Fibroblast of villous mesenchyme (primary cell): ENCODE data around the gene PRCC. TPM values are rescaled to one million over a fixed set of nuclear protein-coding genes. Genes with fewer than 3 reads are reported as not detected.

Source experiments
- DNase-seq: peaks from one replicate; pipeline ENCODE4 v3.0.0-alpha.2; 2010; ENCODE audit warnings: low read depth
- H3K4me3 ChIP-seq: 2 replicates; pipeline ENCODE4 v1.5.1; 2011; ENCODE audit warnings: low read depth, mild to moderate bottlenecking, low read length
- total RNA-seq: library from RNA; depleted of rRNA; stranded (reverse); fragments of >200 nt; gene quantifications from 2 replicates; pipeline ENCODE4 v1.2.3, GENCODE V29; 2012
- TF ChIP-seq, protein P1 (sequence below): IDR thresholded peaks from 2 replicates; pipeline ENCODE4 v1.5.1; 2012; ENCODE audit warnings: low read depth, mild to moderate bottlenecking, low read length; ENCODE audit not compliant: insufficient read depth

The PRCC gene
- total RNA-seq = 19.0 TPM in 2 replicates

GRCh38 chr1:156767101-156767878, at the start of gene PRCC:
TSS of gene PRCC (plus strand) at chr1:156767535. CDS start at chr1:156767772, 237 bp downstream.
- peak within 1 kb of the TSS; percentile 94 for H3K4me3 ChIP-seq
- TF ChIP-seq, protein P1, sequence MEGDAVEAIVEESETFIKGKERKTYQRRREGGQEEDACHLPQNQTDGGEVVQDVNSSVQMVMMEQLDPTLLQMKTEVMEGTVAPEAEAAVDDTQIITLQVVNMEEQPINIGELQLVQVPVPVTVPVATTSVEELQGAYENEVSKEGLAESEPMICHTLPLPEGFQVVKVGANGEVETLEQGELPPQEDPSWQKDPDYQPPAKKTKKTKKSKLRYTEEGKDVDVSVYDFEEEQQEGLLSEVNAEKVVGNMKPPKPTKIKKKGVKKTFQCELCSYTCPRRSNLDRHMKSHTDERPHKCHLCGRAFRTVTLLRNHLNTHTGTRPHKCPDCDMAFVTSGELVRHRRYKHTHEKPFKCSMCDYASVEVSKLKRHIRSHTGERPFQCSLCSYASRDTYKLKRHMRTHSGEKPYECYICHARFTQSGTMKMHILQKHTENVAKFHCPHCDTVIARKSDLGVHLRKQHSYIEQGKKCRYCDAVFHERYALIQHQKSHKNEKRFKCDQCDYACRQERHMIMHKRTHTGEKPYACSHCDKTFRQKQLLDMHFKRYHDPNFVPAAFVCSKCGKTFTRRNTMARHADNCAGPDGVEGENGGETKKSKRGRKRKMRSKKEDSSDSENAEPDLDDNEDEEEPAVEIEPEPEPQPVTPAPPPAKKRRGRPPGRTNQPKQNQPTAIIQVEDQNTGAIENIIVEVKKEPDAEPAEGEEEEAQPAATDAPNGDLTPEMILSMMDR = no peak
- DNase-seq = peak; percentile 100

- DNase-seq = no peak
- TF ChIP-seq, protein P1 = no peak
- H3K4me3 ChIP-seq = no peak overlapping the region
These were observed 46.2 kb upstream of the PRCC start for GRCh38 chr1:156721131-156721530.

DNA sequence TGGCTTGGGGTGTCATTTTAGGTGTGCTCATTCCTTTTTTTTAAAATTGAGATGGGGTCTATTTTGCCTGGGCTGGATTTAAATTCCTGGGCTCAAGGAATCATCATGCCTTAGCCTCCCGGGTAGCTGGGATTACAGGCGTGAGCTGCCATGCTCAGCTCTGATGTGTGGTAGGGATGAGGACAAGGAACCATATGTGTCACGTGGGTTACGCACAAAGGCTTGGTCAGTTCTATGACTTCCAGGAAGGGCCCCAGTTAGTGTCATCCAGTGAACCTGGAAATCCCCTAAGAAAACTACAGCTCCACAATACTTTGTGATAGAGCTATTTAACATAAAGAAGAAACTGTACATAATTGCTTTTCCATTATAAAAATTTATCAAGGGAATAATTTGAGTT, 45.8 kb upstream of the PRCC start:
- no peak for DNase-seq
- TF ChIP-seq, protein P1 = no peak
- no peak overlapping the region for H3K4me3 ChIP-seq

GRCh38 chr1:156725683-156726280, 41.6 kb upstream of the PRCC start:
- TF ChIP-seq, protein P1 = peak; percentile 94
- peak; percentile 91 for DNase-seq
- peak overlapping the region; percentile 99 for H3K4me3 ChIP-seq

- peak; percentile 75 for DNase-seq
- TF ChIP-seq, protein P1 = peak; percentile 74
- peak overlapping the region; percentile 99 for H3K4me3 ChIP-seq
These were observed 40.6 kb upstream of the PRCC start for GRCh38 chr1:156726549-156727226.

GRCh38 chr1:156727492-156727891, 39.8 kb upstream of the PRCC start:
- H3K4me3 ChIP-seq = peak overlapping the region; percentile 99
- no peak for DNase-seq
- TF ChIP-seq, protein P1 = no peak
